Measurements from ENCODE around the gene CPXM2.

DNA sequence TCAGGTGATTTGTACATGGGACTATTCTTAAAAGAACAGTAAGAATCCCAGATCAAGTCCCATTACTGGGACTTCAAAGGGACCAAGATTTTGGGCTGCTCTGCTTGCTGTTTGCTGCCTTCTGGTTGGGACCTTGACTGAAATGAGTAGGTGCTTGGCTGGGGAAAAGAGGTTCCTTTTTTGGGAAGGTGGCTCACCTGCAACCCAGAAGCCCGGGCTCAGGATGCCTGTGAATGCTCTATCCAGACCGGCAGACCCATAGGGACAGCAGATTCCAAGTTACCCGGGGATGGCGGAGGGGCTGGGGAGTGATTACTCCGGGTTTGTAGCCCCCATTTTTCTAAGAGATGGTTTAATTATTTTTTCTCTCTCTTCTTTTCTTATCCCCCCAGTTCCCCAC, 104.0 kb downstream of the CPXM2 start:
- TF ChIP-seq, protein P1, sequence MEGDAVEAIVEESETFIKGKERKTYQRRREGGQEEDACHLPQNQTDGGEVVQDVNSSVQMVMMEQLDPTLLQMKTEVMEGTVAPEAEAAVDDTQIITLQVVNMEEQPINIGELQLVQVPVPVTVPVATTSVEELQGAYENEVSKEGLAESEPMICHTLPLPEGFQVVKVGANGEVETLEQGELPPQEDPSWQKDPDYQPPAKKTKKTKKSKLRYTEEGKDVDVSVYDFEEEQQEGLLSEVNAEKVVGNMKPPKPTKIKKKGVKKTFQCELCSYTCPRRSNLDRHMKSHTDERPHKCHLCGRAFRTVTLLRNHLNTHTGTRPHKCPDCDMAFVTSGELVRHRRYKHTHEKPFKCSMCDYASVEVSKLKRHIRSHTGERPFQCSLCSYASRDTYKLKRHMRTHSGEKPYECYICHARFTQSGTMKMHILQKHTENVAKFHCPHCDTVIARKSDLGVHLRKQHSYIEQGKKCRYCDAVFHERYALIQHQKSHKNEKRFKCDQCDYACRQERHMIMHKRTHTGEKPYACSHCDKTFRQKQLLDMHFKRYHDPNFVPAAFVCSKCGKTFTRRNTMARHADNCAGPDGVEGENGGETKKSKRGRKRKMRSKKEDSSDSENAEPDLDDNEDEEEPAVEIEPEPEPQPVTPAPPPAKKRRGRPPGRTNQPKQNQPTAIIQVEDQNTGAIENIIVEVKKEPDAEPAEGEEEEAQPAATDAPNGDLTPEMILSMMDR (conservative IDR thresholded peaks at IDR 0.05 in 1 of 2, IDR thresholded peaks at IDR 0.05 in 1 of 2; ENCODE audit: low read depth in 1 of 2, low read length in 2 of 2) = no peak
- no peak for TF ChIP-seq EZH2 (IDR thresholded peaks at IDR 0.05; ENCODE audit: low read length, missing control alignments)
